Measurements from ENCODE around the gene DUSP6.

Gene DUSP6

GRCh38 chr12:89334548-89335169 lies 17.6 kb downstream of the DUSP6 start:
- H3K9ac ChIP-seq, result no peak overlapping the region
- TF ChIP-seq Cebpa-rat (IDR thresholded peaks at IDR 0.05), result peak in 1 of 11 experiments; percentile 15; a peak in 1 of 22 replicates
- H3K4me2 ChIP-seq, result peak overlapping the region in 7 of 11 experiments; percentile 60 to 96 (median 82); a peak in 12 of 22 replicates
- no peak overlapping the region for H3K4me3 ChIP-seq
- peak overlapping the region in 8 of 11 experiments; percentile 40 to 67 (median 60); a peak in 13 of 22 replicates for H3K27ac ChIP-seq
- peaks cover 16 to 34% (median 25%) of the 10 kb centered on the region in 11 experiments for H3K9me3 ChIP-seq (replicated peaks in 1 of 11)
- peaks cover 11 to 50% (median 24%) of the 10 kb centered on the region in 10 experiments for H3K4me1 ChIP-seq
- H3K36me3 ChIP-seq, result no peaks in the 10 kb centered on the region; a peak in 1 of 22 replicates
- no peaks in the 10 kb centered on the region for H4K20me1 ChIP-seq
- no peaks in the 10 kb centered on the region for H3K27me3 ChIP-seq

DNA sequence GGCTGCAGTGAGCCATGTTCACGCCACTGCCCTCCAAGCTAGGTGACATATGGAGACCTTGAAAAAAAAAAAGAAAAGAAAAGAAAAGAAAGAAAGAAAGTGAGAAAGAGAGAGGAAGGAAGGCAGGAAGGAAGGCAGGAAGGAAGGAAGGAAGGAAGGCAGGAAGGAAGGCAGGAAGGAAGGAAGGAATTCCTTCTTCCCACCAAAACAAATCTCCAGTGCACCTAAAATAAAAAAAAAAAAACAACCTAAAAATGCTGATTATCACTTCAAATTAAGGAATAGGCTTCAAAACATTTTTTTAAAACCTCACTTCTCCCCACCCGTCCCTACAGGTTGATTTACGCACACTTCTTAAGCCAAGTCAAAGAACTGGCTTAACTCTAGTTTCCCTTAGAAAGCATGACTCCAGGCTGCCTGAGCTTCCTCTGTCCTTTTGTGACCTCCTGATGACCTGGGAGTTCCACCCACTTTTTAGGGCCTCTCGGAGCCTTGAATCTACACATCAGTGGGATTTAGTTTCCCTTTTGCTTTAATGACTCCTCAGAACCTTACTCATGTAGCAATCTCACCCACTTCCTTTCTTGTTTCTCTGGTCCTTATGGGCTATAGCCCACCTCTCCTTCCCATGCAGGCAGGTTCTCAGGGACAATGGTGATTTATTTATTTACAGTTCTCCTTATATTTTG lies 18.6 kb downstream of the DUSP6 start:
- H3K27me3 ChIP-seq, result no peaks in the 10 kb centered on the region
- H3K9me3 ChIP-seq (replicated peaks in 1 of 11), result peaks cover 16 to 34% (median 25%) of the 10 kb centered on the region in 11 experiments
- peak overlapping the region in 3 of 10 experiments; percentile 9 to 25 (median 15); a peak in 1 of 20 replicates for H3K4me3 ChIP-seq
- peak overlapping the region in 10 of 11 experiments; percentile 36 to 67 (median 55); a peak in 18 of 22 replicates for H3K27ac ChIP-seq
- no peaks in the 10 kb centered on the region; a peak in 1 of 22 replicates for H3K36me3 ChIP-seq
- peak overlapping the region; percentile 30 to 96 (median 73) for H3K4me2 ChIP-seq
- peaks cover 11 to 42% (median 23%) of the 10 kb centered on the region in 10 experiments for H3K4me1 ChIP-seq
- peak in 2 of 11 experiments; percentile 29 to 45; a peak in 2 of 22 replicates for TF ChIP-seq Cebpa-rat (IDR thresholded peaks at IDR 0.05)
- H3K9ac ChIP-seq, result peak overlapping the region in 4 of 11 experiments; percentile 6 to 54 (median 27); a peak in 5 of 22 replicates
- no peaks in the 10 kb centered on the region for H4K20me1 ChIP-seq

DNA sequence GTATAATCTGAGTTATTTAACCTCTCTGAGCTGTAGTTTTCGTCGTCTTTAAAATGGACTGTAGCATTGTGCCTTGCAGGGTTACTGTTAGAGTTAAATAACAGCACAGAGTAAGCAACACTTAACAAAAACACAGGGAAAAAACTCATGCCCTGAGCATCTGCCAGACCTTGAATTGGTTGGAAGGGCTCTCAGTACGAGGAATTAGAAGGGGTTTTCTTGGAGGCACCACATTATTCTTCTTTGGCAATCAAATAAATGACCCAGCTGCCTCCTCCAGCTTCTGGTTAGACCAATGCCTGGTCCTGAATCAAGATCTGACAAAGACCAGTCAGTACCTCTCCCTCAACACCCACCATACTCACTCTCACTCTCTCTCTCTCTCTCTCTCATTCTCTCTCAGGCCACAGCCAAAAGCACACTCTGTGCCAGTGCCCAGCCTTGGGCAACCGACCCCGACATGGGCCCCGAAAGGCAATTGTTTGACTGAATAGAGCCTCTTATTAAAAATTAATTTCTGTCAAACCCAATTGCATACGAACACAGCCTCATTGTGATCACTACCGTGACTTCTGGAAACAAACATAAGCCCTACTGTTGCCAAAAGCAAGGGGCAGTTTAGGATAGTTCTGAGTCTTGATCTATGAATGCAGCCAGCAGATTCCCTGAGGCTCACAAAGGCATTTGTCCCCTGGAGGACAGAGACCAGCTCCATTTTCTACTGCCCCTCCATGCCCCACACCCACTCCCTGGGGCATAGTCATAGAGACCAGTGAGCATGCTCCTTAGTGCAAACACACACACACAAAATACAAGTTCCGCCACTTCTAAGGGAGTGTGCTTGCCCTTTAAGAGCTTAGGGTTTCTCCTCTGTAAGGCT lies 23.9 kb downstream of the DUSP6 start:
- H3K4me3 ChIP-seq, result no peak overlapping the region
- no peak overlapping the region for H3K4me2 ChIP-seq
- H3K27me3 ChIP-seq, result no peaks in the 10 kb centered on the region
- peaks cover 16 to 32% (median 25%) of the 10 kb centered on the region in 11 experiments for H3K9me3 ChIP-seq (replicated peaks in 1 of 11)
- TF ChIP-seq Cebpa-rat (IDR thresholded peaks at IDR 0.05), result no peak
- no peak overlapping the region for H3K27ac ChIP-seq
- H4K20me1 ChIP-seq, result no peaks in the 10 kb centered on the region
- H3K4me1 ChIP-seq, result peaks cover 5 to 40% (median 7%) of the 10 kb centered on the region in 10 experiments; a peak in 19 of 20 replicates
- H3K36me3 ChIP-seq, result no peaks in the 10 kb centered on the region; a peak in 1 of 22 replicates
- H3K9ac ChIP-seq, result no peak overlapping the region

GRCh38 chr12:89327486-89328094 lies 24.7 kb downstream of the DUSP6 start:
- H3K27me3 ChIP-seq, result no peaks in the 10 kb centered on the region
- peak overlapping the region in 4 of 11 experiments; percentile 21 to 45 (median 24); a peak in 4 of 22 replicates for H3K4me2 ChIP-seq
- peaks cover 16 to 27% (median 25%) of the 10 kb centered on the region in 11 experiments for H3K9me3 ChIP-seq (replicated peaks in 1 of 11)
- H3K4me1 ChIP-seq, result peaks cover 0 to 40% (median 2%) of the 10 kb centered on the region in 10 experiments; a peak in 7 of 20 replicates
- no peaks in the 10 kb centered on the region; a peak in 1 of 22 replicates for H3K36me3 ChIP-seq
- H4K20me1 ChIP-seq, result no peaks in the 10 kb centered on the region
- H3K4me3 ChIP-seq, result no peak overlapping the region
- TF ChIP-seq Cebpa-rat (IDR thresholded peaks at IDR 0.05), result no peak
- no peak overlapping the region for H3K27ac ChIP-seq
- no peak overlapping the region for H3K9ac ChIP-seq

DNA sequence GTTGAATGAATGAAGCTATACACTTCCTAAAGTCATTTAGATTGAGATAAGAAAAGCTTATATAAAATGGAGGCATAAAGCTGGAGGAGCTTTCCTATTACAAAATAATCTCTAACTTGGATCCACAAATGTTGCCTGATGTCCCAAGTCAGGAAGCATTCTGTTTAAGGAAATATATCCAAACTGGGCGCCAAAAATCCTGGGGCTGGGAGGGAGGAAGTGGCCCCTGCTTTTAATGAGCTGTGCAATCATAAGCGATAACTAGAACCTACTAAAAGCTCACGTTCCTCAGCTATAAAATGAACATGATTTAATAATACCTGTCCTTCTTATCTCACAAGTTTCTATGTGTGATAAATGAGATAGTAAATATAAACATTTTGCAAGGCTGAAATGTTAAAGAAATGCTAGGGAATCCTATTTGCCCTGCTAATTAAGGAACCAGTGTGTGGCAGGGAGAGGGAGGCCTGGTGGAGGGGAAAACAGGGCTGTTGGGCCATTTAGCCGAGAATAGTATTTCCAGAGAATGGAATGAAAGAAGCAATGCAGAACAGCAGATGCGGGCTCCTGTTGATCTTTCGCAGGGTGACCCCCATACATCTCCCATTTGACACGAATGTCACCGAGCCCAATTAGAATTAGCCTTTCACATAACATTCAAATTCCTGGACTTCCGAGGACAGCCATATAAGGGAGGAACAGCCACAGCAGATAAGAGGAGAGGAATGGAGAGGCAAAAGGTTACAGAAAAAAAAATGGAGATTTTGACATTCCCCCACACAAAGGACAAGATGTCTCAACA lies 25.9 kb downstream of the DUSP6 start:
- Histone ChIP-seq H3K36me3 (no peaks in the 10 kb centered on the region; a peak in 1 of 22 replicates), H3K4me2 (no peak overlapping the region), H3K27me3 (no peaks in the 10 kb centered on the region), H3K9ac (no peak overlapping the region), H3K27ac (no peak overlapping the region), H4K20me1 (no peaks in the 10 kb centered on the region), H3K4me3 (no peak overlapping the region), H3K9me3 (replicated peaks in 1 of 11) (peaks cover 11 to 17% (median 16%) of the 10 kb centered on the region in 11 experiments), H3K4me1 (peaks cover 0 to 42% (median 2%) of the 10 kb centered on the region in 10 experiments; a peak in 7 of 20 replicates)
- TF ChIP-seq Cebpa-rat (IDR thresholded peaks at IDR 0.05), result no peak

DNA sequence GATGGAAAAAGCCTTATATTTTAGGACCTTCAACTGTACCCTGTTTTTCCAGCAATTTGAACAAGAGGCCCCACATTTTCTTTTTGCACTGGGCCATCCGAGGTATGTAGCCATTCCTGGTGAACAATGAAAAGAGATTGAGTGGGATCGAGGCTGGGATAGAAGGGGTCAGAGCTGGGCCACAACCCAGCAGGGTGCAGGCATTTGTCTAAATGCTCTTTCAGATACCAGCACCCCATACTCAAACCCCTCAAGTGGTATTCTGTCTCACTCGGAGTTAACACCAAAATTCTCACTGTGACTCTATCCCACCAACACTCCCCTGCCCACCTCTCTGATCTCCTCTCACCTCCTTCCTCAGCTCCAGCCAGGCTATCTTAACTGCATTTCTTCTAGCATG lies 26.8 kb downstream of the DUSP6 start:
- Histone ChIP-seq H3K27ac (no peak overlapping the region), H3K27me3 (no peaks in the 10 kb centered on the region), H3K4me3 (no peak overlapping the region), H3K9ac (no peak overlapping the region), H4K20me1 (no peaks in the 10 kb centered on the region), H3K9me3 (replicated peaks in 1 of 11) (peaks cover 1 to 8% (median 7%) of the 10 kb centered on the region in 11 experiments; a peak in 17 of 22 replicates), H3K4me1 (peaks cover 0 to 48% (median 2%) of the 10 kb centered on the region in 10 experiments; a peak in 7 of 20 replicates), H3K4me2 (no peak overlapping the region), H3K36me3 (no peaks in the 10 kb centered on the region)
- no peak for TF ChIP-seq Cebpa-rat (IDR thresholded peaks at IDR 0.05)

DNA sequence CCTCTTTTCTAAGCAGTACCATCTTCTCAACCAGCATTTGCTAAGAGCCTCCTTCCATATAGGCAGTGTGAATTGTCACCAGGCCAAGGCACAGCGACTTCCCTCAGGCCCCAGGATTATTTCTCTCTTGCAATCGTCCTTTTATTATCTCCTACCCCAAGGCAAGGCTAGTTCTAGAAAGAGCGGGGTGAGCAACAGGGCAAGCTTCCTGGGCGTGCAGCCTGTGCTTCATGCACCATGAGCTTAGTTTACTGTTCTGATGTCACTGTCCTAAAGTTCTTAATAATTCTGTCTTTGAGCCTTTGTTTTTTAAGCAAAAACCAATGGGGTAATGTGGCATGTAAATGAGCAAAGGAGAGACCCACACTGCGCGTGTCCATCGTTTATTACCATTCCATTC lies 27.9 kb downstream of the DUSP6 start:
- Histone ChIP-seq H3K4me2 (peak overlapping the region in 2 of 11 experiments; percentile 8 to 10; a peak in 1 of 22 replicates), H3K27ac (no peak overlapping the region), H3K36me3 (no peaks in the 10 kb centered on the region), H3K9ac (no peak overlapping the region), H3K4me3 (no peak overlapping the region), H4K20me1 (no peaks in the 10 kb centered on the region), H3K4me1 (peaks cover 0 to 59% (median 6%) of the 10 kb centered on the region in 10 experiments; a peak in 11 of 20 replicates), H3K9me3 (replicated peaks in 1 of 11) (no peaks in the 10 kb centered on the region), H3K27me3 (no peaks in the 10 kb centered on the region)
- no peak for TF ChIP-seq Cebpa-rat (IDR thresholded peaks at IDR 0.05)
